Panc1 (cell line): ENCODE results near the gene BCL2L11.

ENCODE experiments used
- POLR2AphosphoS5 ChIP-seq: IDR thresholded peaks from 2 replicates; pipeline ENCODE4 v1.6.1; 2012; ENCODE audit warnings: mild to moderate bottlenecking, low read depth, low read length, moderate library complexity
- SIN3A ChIP-seq: IDR thresholded peaks from 2 replicates; pipeline ENCODE4 v1.6.1; 2012; ENCODE audit warnings: low read depth, mild to moderate bottlenecking, low read length, moderate library complexity, borderline replicate concordance; ENCODE audit not compliant: insufficient read depth
- TCF7L2 ChIP-seq: IDR thresholded peaks from 2 replicates; pipeline ENCODE4 v1.6.1; 2011; ENCODE audit warnings: mild to moderate bottlenecking, low read depth, low read length, inconsistent platforms
- TF ChIP-seq, protein P1 (sequence below): fragments of 450-650 bp; IDR thresholded peaks from 2 replicates; pipeline ENCODE4 v1.5.1; 2017; ENCODE audit warnings: mild to moderate bottlenecking

DNA sequence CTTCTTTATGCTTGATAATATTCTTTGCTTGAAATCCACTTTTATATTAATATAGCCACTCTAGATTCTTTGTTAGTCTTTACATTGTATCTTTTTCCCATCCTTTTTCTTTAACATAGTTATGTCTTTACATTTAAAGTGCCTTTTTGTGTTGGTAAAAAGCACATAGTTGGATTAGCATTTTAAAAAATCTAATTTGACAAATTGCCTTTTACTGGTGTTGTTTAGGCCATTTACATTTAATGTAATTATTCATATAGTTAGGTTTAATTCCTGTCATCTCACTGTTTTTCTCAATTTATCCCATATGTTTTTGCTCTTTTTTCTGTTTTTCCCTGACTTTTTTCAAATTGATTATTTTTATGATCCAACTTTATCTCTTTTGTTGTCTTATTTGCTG, 93.2 kb downstream of the BCL2L11 start:
- TF ChIP-seq SIN3A = no peak
- TF ChIP-seq, protein P1, sequence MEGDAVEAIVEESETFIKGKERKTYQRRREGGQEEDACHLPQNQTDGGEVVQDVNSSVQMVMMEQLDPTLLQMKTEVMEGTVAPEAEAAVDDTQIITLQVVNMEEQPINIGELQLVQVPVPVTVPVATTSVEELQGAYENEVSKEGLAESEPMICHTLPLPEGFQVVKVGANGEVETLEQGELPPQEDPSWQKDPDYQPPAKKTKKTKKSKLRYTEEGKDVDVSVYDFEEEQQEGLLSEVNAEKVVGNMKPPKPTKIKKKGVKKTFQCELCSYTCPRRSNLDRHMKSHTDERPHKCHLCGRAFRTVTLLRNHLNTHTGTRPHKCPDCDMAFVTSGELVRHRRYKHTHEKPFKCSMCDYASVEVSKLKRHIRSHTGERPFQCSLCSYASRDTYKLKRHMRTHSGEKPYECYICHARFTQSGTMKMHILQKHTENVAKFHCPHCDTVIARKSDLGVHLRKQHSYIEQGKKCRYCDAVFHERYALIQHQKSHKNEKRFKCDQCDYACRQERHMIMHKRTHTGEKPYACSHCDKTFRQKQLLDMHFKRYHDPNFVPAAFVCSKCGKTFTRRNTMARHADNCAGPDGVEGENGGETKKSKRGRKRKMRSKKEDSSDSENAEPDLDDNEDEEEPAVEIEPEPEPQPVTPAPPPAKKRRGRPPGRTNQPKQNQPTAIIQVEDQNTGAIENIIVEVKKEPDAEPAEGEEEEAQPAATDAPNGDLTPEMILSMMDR = no peak
- TF ChIP-seq POLR2AphosphoS5 = no peak
- no peak for TF ChIP-seq TCF7L2
